GM06990 (cell line): ENCODE data around the gene PALM3.
"Not testable (repeated sequence)": the region's sequence is repeated elsewhere in the genome, so short reads cannot be mapped to it uniquely, and the experiment has no call there.

Experiments
- DNase-seq: peaks from one replicate; pipeline ENCODE4 v3.0.0-alpha.2; 2011; ENCODE audit not compliant: insufficient read length; ENCODE audit errors: extremely low read depth
- H3K27me3 ChIP-seq: replicated peaks from 2 replicates; pipeline ENCODE4 v1.6.0; 2011; ENCODE audit warnings: low read length; ENCODE audit not compliant: control insufficient read depth, insufficient read depth
- H3K36me3 ChIP-seq: 2 replicates; pipeline ENCODE4 v1.5.1; 2011; ENCODE audit warnings: low read length; ENCODE audit not compliant: control insufficient read depth, insufficient read depth
- H3K4me3 ChIP-seq: replicated peaks from 2 replicates; pipeline ENCODE4 v1.5.1; 2011; ENCODE audit warnings: low read depth, mild to moderate bottlenecking, control low read depth, low read length
- CTCF ChIP-seq: IDR thresholded peaks from 2 replicates; pipeline ENCODE4 v1.5.1; 2011; ENCODE audit warnings: low read length, control low read depth, mild to moderate bottlenecking, inconsistent platforms; ENCODE audit not compliant: insufficient read depth, poor library complexity, severe bottlenecking

PALM3 gene

GRCh38 chr19:14033946-14034345 lies 27.9 kb downstream of the PALM3 start:
- Histone ChIP-seq H3K36me3 (no peaks in the 10 kb centered on the region; the same call in 1 of the 2 replicates), H3K27me3 (no peaks in the 10 kb centered on the region), H3K4me3 (no peak overlapping the region)
- no peak for DNase-seq
- TF ChIP-seq CTCF = no peak

DNA sequence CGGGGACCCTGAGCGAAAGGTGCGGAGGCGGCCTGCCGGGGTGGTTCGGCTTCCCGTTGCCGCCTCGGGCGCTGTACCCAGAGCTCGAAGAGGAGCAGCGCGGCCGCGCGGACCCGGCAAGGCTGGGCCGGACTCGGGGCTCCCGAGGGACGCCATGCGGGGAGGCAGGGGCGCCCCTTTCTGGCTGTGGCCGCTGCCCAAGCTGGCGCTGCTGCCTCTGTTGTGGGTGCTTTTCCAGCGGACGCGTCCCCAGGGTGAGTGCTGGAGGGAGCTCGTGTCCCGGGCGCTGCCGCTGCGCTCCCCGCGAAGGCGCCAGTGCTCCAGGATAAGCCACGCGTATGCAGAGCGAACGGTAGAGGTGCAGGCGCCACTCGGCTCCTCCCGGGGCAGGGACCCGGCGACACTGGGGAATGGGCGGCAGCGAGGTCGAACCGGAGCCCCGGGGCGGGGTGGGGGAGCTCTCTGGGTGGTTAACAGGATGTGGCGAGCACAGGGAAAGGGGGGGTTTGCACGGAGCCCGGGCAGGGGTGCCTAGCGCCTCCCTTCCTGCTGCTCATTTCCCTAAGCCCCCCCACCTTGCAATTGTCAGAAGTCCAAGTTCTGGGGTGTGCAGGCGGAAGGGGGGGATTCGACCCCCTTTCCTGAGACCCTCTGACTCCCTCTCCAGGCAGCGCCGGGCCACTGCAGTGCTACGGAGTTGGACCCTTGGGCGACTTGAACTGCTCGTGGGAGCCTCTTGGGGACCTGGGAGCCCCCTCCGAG lies 30.0 kb downstream of the PALM3 start, which contains the start of gene IL27RA:
TSS of gene IL27RA (plus strand) at position 44 of the 762 bp plus-strand sequence. CDS start at position 155, 111 bp downstream.
- H3K36me3 ChIP-seq = no peaks in the 10 kb centered on the region; the same call in 1 of the 2 replicates
- H3K4me3 ChIP-seq = peak within 1 kb of the TSS; percentile 83
- peak; percentile 87 for DNase-seq
- no peaks in the 10 kb centered on the region for H3K27me3 ChIP-seq
- peak; percentile 94 for TF ChIP-seq CTCF

- no peak for TF ChIP-seq CTCF
- Histone ChIP-seq H3K36me3 (no peaks in the 10 kb centered on the region; the same call in 1 of the 2 replicates), H3K4me3 (peak overlapping the region; percentile 83), H3K27me3 (no peaks in the 10 kb centered on the region)
- DNase-seq = no peak
Measured at GRCh38 chr19:14030997-14031718, 30.7 kb downstream of the PALM3 start.

- Histone ChIP-seq H3K4me3 (no peak overlapping the region), H3K36me3 (no peaks in the 10 kb centered on the region), H3K27me3 (no peaks in the 10 kb centered on the region)
- TF ChIP-seq CTCF = no peak
- DNase-seq = no peak
Measured at GRCh38 chr19:14028901-14029300, 33.0 kb downstream of the PALM3 start.

DNA sequence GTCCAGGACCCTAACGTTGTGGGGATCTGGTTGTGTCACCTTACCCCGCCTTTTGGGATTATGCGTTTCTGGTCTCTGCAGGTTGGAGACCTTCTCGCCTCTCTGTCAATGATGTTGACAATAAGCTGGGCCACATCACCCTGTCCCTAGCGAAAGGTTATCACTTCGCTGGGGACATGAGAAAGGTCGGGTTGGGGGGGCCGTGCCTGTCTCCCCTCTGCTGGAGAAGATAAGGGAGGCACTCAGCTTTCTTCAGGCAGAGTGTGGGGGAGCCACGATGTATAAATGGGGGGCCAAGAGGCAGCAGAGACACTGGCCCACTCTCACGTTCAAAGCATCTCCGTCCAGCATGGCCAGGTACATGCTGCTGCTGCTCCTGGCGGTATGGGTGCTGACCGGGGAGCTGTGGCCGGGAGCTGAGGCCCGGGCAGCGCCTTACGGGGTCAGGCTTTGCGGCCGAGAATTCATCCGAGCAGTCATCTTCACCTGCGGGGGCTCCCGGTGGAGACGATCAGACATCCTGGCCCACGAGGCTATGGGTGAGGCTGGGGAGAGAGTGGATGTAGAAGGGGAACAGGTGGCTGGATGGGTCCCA lies 33.9 kb downstream of the PALM3 start, which contains the start of gene RLN3:
TSS of gene RLN3 (plus strand) at position 293 of the 595 bp plus-strand sequence. CDS start at position 350, 57 bp downstream.
- Histone ChIP-seq H3K4me3 (no peak within 1 kb of the TSS), H3K27me3 (no peaks in the 10 kb centered on the region), H3K36me3 (no peaks in the 10 kb centered on the region)
- no peak for TF ChIP-seq CTCF
- no peak for DNase-seq

DNA sequence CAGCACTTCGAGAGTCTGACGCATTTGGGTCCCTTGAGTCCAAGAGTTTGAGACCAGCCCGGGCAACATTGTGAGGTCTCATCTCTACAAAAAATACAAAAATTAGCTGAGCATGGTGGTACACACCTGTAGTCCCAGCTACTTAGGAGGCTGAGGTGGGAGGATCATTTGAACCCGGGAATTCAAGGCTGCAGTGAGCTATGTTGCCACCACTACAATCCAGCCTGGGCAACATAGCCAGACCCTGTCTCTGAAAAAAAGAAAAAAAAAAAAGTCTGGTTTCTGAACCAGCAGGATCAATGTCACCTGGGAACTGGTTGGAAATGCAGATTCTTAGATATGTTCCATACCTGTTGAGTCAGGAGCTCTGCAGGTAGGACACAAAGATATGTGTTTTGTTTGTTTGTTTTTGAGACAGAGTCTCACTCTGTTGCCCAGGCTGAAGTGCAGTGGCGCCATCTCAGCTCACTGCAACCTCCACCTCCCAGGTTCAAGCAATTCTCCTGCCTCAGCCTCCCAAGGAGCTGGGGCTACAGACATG lies 35.2 kb downstream of the PALM3 start:
- not testable (repeated sequence) for H3K4me3 ChIP-seq, H3K36me3 ChIP-seq, DNase-seq, H3K27me3 ChIP-seq
